Measurements from ENCODE around the gene TSSC4.

GRCh38 chr11:2424811-2425495 is 24.4 kb downstream of the TSSC4 start:
- TF ChIP-seq REST (IDR thresholded peaks at IDR 0.05; ENCODE audit: insufficient replicate concordance, low read depth) (no peak), POLR2AphosphoS5 (IDR thresholded peaks at IDR 0.05; ENCODE audit: low read depth) (no peak)

Measured in HL-60 (cell line).